HEK293 (cell line): ENCODE measurements around the gene TTC7B.

Experiments
- CTCF ChIA-PET: fragments of 350-600 bp; formaldehyde crosslinking; extraction: SDS; loops from one replicate; lab custom pipeline; 2021; ENCODE audit warnings: antibody characterized with exemption; lab: Yijun Ruan, JAX
- POLR2A ChIA-PET: fragments of 300-600 bp; formaldehyde crosslinking; extraction: SDS; loops from one replicate; lab custom pipeline; 2020; ENCODE audit warnings: antibody characterized with exemption, inconsistent platforms; lab: Yijun Ruan, JAX
- H3K27ac ChIP-seq: fragments of 200-500 bp; sonication (Bioruptor generic); 2 replicates; pipeline ENCODE4 v1.5.1; 2014; ENCODE audit warnings: low read depth, low read length, control low read depth, inconsistent platforms; ENCODE audit errors: extremely low read depth
- H3K36me3 ChIP-seq, 2 experiments: fragments of 200-500 bp in 1 of 2; sonication (Bioruptor generic) in 1 of 2; 1 replicate in 1 of 2; 2 replicates in 1 of 2; pipeline ENCODE4 v1.5.1; 2014 to 2017; ENCODE audit warnings: inconsistent platforms in 2 of 2, low read length in 2 of 2; ENCODE audit not compliant: control insufficient read depth in 2 of 2, insufficient read depth in 1 of 2
- H3K4me1 ChIP-seq: fragments of 200-500 bp; sonication (Bioruptor generic); 2 replicates; pipeline ENCODE4 v1.5.1; 2014; ENCODE audit warnings: mild to moderate bottlenecking, low read length, inconsistent platforms; ENCODE audit not compliant: control insufficient read depth, insufficient read depth
- H3K4me3 ChIP-seq: 2 replicates; pipeline ENCODE4 v1.5.1; 2011; ENCODE audit warnings: low read depth, mild to moderate bottlenecking, control low read depth, low read length, moderate library complexity
- H3K9me3 ChIP-seq: fragments of 200-500 bp; sonication (Bioruptor generic); 2 replicates; pipeline ENCODE4 v1.5.1; 2014; ENCODE audit warnings: low read depth, low read length, inconsistent platforms; ENCODE audit not compliant: control insufficient read depth, insufficient read depth
- HIC1 ChIP-seq: fragments of 450-650 bp; formaldehyde crosslinking; IDR thresholded peaks from 2 replicates; pipeline ENCODE4 v1.5.1; 2016; ENCODE audit warnings: missing biosample characterization, missing genetic modification characterization
- ZBTB10 ChIP-seq: fragments of 450-650 bp; formaldehyde crosslinking; IDR thresholded peaks from 2 replicates; pipeline ENCODE4 v1.5.1; 2016; ENCODE audit warnings: missing biosample characterization, missing genetic modification characterization
- ZBTB49 ChIP-seq: fragments of 450-650 bp; formaldehyde crosslinking; IDR thresholded peaks from 2 replicates; pipeline ENCODE4 v1.5.1; 2016; ENCODE audit warnings: missing biosample characterization, missing genetic modification characterization, low read depth
- ZNF132 ChIP-seq: fragments of 450-650 bp; formaldehyde crosslinking; IDR thresholded peaks from 2 replicates; pipeline ENCODE4 v1.5.1; 2017; ENCODE audit warnings: missing biosample characterization, missing genetic modification characterization, borderline replicate concordance
- ZNF423 ChIP-seq: fragments of 450-650 bp; formaldehyde crosslinking; IDR thresholded peaks from 2 replicates; pipeline ENCODE4 v1.5.1; 2016; ENCODE audit warnings: missing biosample characterization, missing genetic modification characterization
- ZNF433 ChIP-seq: fragments of 450-650 bp; formaldehyde crosslinking; IDR thresholded peaks from 2 replicates; pipeline ENCODE4 v1.5.1; 2016; ENCODE audit warnings: missing biosample characterization, missing genetic modification characterization, low read depth
- ZNF518A ChIP-seq: fragments of 450-650 bp; formaldehyde crosslinking; conservative IDR thresholded peaks from 2 replicates; pipeline ENCODE4 v1.5.1; 2016; ENCODE audit warnings: low read depth, missing biosample characterization, missing genetic modification characterization
- ZNF561 ChIP-seq: fragments of 450-650 bp; IDR thresholded peaks from 2 replicates; pipeline ENCODE4 v1.5.1; 2018; ENCODE audit warnings: missing biosample characterization, missing genetic modification characterization, borderline replicate concordance
- ZNF600 ChIP-seq: fragments of 450-650 bp; formaldehyde crosslinking; IDR thresholded peaks from 2 replicates; pipeline ENCODE4 v1.5.1; 2016; ENCODE audit warnings: missing biosample characterization, missing genetic modification characterization
- ZNF623 ChIP-seq: fragments of 450-650 bp; formaldehyde crosslinking; IDR thresholded peaks from 2 replicates; pipeline ENCODE4 v1.5.1; 2016; ENCODE audit warnings: missing biosample characterization, missing genetic modification characterization
- ZNF645 ChIP-seq: fragments of 450-650 bp; formaldehyde crosslinking; IDR thresholded peaks from 2 replicates; pipeline ENCODE4; 2016; ENCODE audit warnings: missing biosample characterization, missing genetic modification characterization
- ZNF776 ChIP-seq: fragments of 450-650 bp; formaldehyde crosslinking; IDR thresholded peaks from 2 replicates; pipeline ENCODE4 v1.5.0; 2017; ENCODE audit warnings: missing biosample characterization, missing genetic modification characterization, borderline replicate concordance
- ZSCAN16 ChIP-seq: fragments of 450-650 bp; formaldehyde crosslinking; IDR thresholded peaks from 2 replicates; pipeline ENCODE4 v1.5.1; 2016; ENCODE audit warnings: missing biosample characterization, missing genetic modification characterization

Gene TTC7B

GRCh38 chr14:90797451-90797850, 18.8 kb downstream of the TTC7B start:
- ChIA-PET CTCF (interaction anchor here (1.1 kb wide), 1 partner anchor 40 kb away, joined by 3 read pairs; no protein-coding TSS in a partner anchor), POLR2A (no interaction called here)
- no peaks in the 10 kb centered on the region for H3K4me1 ChIP-seq
- no peaks in the 10 kb centered on the region for H3K9me3 ChIP-seq
- H3K4me3 ChIP-seq, result no peak overlapping the region
- H3K36me3 ChIP-seq, result no peaks in the 10 kb centered on the region
- no peak overlapping the region for H3K27ac ChIP-seq
- TF ChIP-seq ZNF645 (no peak), ZNF600 (tag by site-specific recombination) (no peak), ZNF776 (tag by site-specific recombination) (no peak), ZNF132 (tag by site-specific recombination) (no peak), ZBTB10 (tag by site-specific recombination) (no peak), ZNF623 (tag by site-specific recombination) (no peak), ZNF518A (tag by site-specific recombination) (no peak)

- TF ChIP-seq ZNF423 (tag by site-specific recombination), result no peak
- TF ChIP-seq ZNF561 (tag by site-specific recombination), result no peak
- no peak for TF ChIP-seq ZSCAN16 (tag by site-specific recombination)
- TF ChIP-seq ZNF433 (tag by site-specific recombination), result no peak
- no peak for TF ChIP-seq HIC1 (tag by site-specific recombination)
- no peak for TF ChIP-seq ZBTB49 (tag by site-specific recombination)
- ChIA-PET CTCF (interaction anchor here (1.1 to 1.2 kb wide), 2 partner anchors 19 to 39 kb away, joined by 3 read pairs; partner anchors contain the start of gene TTC7B), POLR2A (no interaction called here)
- Histone ChIP-seq H3K36me3 (no peaks in the 10 kb centered on the region), H3K4me3 (no peak overlapping the region), H3K4me1 (no peaks in the 10 kb centered on the region), H3K9me3 (no peaks in the 10 kb centered on the region), H3K27ac (no peak overlapping the region)
These were observed 19.9 kb downstream of the TTC7B start for GRCh38 chr14:90796329-90796728.
